HG03064 (cell line): Measurements from ENCODE around the gene DPYD.

ENCODE experiments used
- ATAC-seq: cut with Tn5 transposase; IDR thresholded peaks from one replicate; pipeline ENCODE4 v1.9.1; 2021; ENCODE audit warnings: low read depth; ENCODE audit not compliant: unreplicated experiment

The DPYD gene

GRCh38 chr1:97632776-97633175 lies 288.1 kb downstream of the DPYD start:
- no peak for ATAC-seq

- no peak for ATAC-seq
Measured at GRCh38 chr1:97632075-97632474, 288.8 kb downstream of the DPYD start.

GRCh38 chr1:97630948-97631347 lies 289.9 kb downstream of the DPYD start:
- ATAC-seq: no peak

GRCh38 chr1:97630281-97630680 lies 290.6 kb downstream of the DPYD start:
- ATAC-seq: no peak

- no peak for ATAC-seq
Measured at GRCh38 chr1:97623220-97623619, 297.6 kb downstream of the DPYD start.

GRCh38 chr1:97621955-97622354 lies 298.9 kb downstream of the DPYD start:
- ATAC-seq: no peak

- ATAC-seq: no peak
Measured at GRCh38 chr1:97619706-97620105, 301.1 kb downstream of the DPYD start.

- ATAC-seq: no peak
Measured at GRCh38 chr1:97610748-97611147, 310.1 kb downstream of the DPYD start.

GRCh38 chr1:97610102-97610501 lies 310.7 kb downstream of the DPYD start:
- no peak for ATAC-seq

GRCh38 chr1:97608272-97608671 lies 312.6 kb downstream of the DPYD start:
- ATAC-seq: no peak

- ATAC-seq: no peak
Measured at GRCh38 chr1:97603776-97604175, 317.1 kb downstream of the DPYD start.

GRCh38 chr1:97603218-97603617 lies 317.6 kb downstream of the DPYD start:
- ATAC-seq: no peak

GRCh38 chr1:97599447-97599846 lies 321.4 kb downstream of the DPYD start:
- ATAC-seq: no peak

- ATAC-seq: no peak
Measured at GRCh38 chr1:97593192-97593591, 327.6 kb downstream of the DPYD start.

GRCh38 chr1:97588772-97589171 lies 332.1 kb downstream of the DPYD start:
- no peak for ATAC-seq

GRCh38 chr1:97581614-97582051 lies 339.2 kb downstream of the DPYD start:
- ATAC-seq: no peak

- no peak for ATAC-seq
Measured at GRCh38 chr1:97577613-97578012, 343.2 kb downstream of the DPYD start.

- no peak for ATAC-seq
Measured at GRCh38 chr1:97573553-97573952, 347.3 kb downstream of the DPYD start.

- no peak for ATAC-seq
Measured at GRCh38 chr1:97572561-97572960, 348.3 kb downstream of the DPYD start.

GRCh38 chr1:97571760-97572159 lies 349.1 kb downstream of the DPYD start:
- no peak for ATAC-seq

- ATAC-seq: no peak
Measured at GRCh38 chr1:97570691-97571090, 350.1 kb downstream of the DPYD start.

- no peak for ATAC-seq
Measured at GRCh38 chr1:97567000-97567749, 353.7 kb downstream of the DPYD start.

- ATAC-seq: no peak
Measured at GRCh38 chr1:97565886-97566285, 354.9 kb downstream of the DPYD start.
